ENCODE data around the gene ZNF296.

The ZNF296 gene

GRCh38 chr19:45090034-45090433 lies 13.8 kb upstream of the ZNF296 start:
- DNase-seq: no peak

GRCh38 chr19:45087531-45087930 lies 11.3 kb upstream of the ZNF296 start:
- no peak for DNase-seq

GRCh38 chr19:45086480-45086879 lies 10.2 kb upstream of the ZNF296 start:
- DNase-seq: no peak

GRCh38 chr19:45082170-45082569 lies 5.9 kb upstream of the ZNF296 start:
- DNase-seq: no peak

- no peak for DNase-seq
Observed at GRCh38 chr19:45079911-45080370, 3.7 kb upstream of the ZNF296 start.

GRCh38 chr19:45079063-45079910 lies 3.0 kb upstream of the ZNF296 start, which contains the start of gene GEMIN7:
Gene GEMIN7 (plus strand): TSS chr19:45079260. CDS start chr19:45090115, 10,855 bp downstream.
- DNase-seq: peak in 52 of 56 donors; percentile 20 to 82 (median 50)

- DNase-seq: no peak
Observed at GRCh38 chr19:45078390-45079062, 2.2 kb upstream of the ZNF296 start.

- DNase-seq: no peak
Observed at GRCh38 chr19:45076851-45077730, 813 bp upstream of the ZNF296 start.

- DNase-seq: peak in 28 of 56 donors; percentile 14 to 54 (median 28)
Observed at GRCh38 chr19:45075301-45076028, 813 bp downstream of the ZNF296 start.

GRCh38 chr19:45074744-45075300 lies 1.5 kb downstream of the ZNF296 start:
- DNase-seq: no peak

- peak in 3 of 56 donors; percentile 19 to 46 (median 26) for DNase-seq
Observed at GRCh38 chr19:45071969-45072790, 4.1 kb downstream of the ZNF296 start.

GRCh38 chr19:45071545-45071938 lies 4.7 kb downstream of the ZNF296 start:
- DNase-seq: no peak

- DNase-seq: no peak
Observed at GRCh38 chr19:45070861-45071544, 5.3 kb downstream of the ZNF296 start.

GRCh38 chr19:45070214-45070613 lies 6.1 kb downstream of the ZNF296 start:
- DNase-seq: no peak

GRCh38 chr19:45069056-45069455 lies 7.2 kb downstream of the ZNF296 start:
- DNase-seq: no peak

- DNase-seq: no peak
Observed at GRCh38 chr19:45068041-45068440, 8.2 kb downstream of the ZNF296 start.

GRCh38 chr19:45066921-45067661 lies 9.2 kb downstream of the ZNF296 start:
- no peak for DNase-seq
